ENCODE data around the gene KAZN.

The KAZN gene

GRCh38 chr1:15110867-15111230 is 512.4 kb downstream of the KAZN start:
- Mint-ChIP-seq H3K4me3 (no peak overlapping the region), H3K36me3 (ENCODE audit: insufficient read depth) (no peaks in the 10 kb centered on the region), H3K4me1 (ENCODE audit: low read depth in 2 of 2) (peaks cover 3 to 4% of the 10 kb centered on the region in 2 donors), H3K9me3 (no peaks in the 10 kb centered on the region), H3K27me3 (peaks cover 5 to 9% of the 10 kb centered on the region in 2 donors), H3K27ac (no peak overlapping the region)
- DNase-seq: no peak
- no peak for ATAC-seq (replicated peaks)

GRCh38 chr1:15113146-15113545 is 514.7 kb downstream of the KAZN start:
- H3K36me3 Mint-ChIP-seq (ENCODE audit: insufficient read depth): no peaks in the 10 kb centered on the region
- DNase-seq: no peak
- peaks cover 3 to 4% of the 10 kb centered on the region in 2 donors for H3K4me1 Mint-ChIP-seq (ENCODE audit: low read depth in 2 of 2)
- no peak overlapping the region for H3K4me3 Mint-ChIP-seq
- H3K27ac Mint-ChIP-seq: no peak overlapping the region
- no peak for ATAC-seq (replicated peaks)
- peaks cover 5 to 31% of the 10 kb centered on the region in 2 donors for H3K27me3 Mint-ChIP-seq
- no peaks in the 10 kb centered on the region for H3K9me3 Mint-ChIP-seq

GRCh38 chr1:15114884-15115283 is 516.4 kb downstream of the KAZN start:
- peaks cover 3 to 4% of the 10 kb centered on the region in 2 donors for H3K4me1 Mint-ChIP-seq (ENCODE audit: low read depth in 2 of 2)
- no peaks in the 10 kb centered on the region for H3K9me3 Mint-ChIP-seq
- H3K4me3 Mint-ChIP-seq: no peak overlapping the region
- H3K36me3 Mint-ChIP-seq (ENCODE audit: insufficient read depth): no peaks in the 10 kb centered on the region
- no peak for ATAC-seq (replicated peaks)
- H3K27me3 Mint-ChIP-seq: peaks cover 21 to 49% of the 10 kb centered on the region in 2 donors
- no peak overlapping the region for H3K27ac Mint-ChIP-seq
- DNase-seq: no peak

- peaks cover 3 to 4% of the 10 kb centered on the region in 2 donors for H3K4me1 Mint-ChIP-seq (ENCODE audit: low read depth in 2 of 2)
- H3K9me3 Mint-ChIP-seq: no peaks in the 10 kb centered on the region
- no peak overlapping the region for H3K4me3 Mint-ChIP-seq
- no peak for DNase-seq
- H3K27ac Mint-ChIP-seq: no peak overlapping the region
- peaks cover 21 to 57% of the 10 kb centered on the region in 2 donors for H3K27me3 Mint-ChIP-seq
- no peak for ATAC-seq (replicated peaks)
- no peaks in the 10 kb centered on the region for H3K36me3 Mint-ChIP-seq (ENCODE audit: insufficient read depth)
These were observed 517.3 kb downstream of the KAZN start for GRCh38 chr1:15115542-15116330.

- DNase-seq: no peak
- Mint-ChIP-seq H3K4me1 (ENCODE audit: low read depth in 2 of 2) (peaks cover 3% of the 10 kb centered on the region in 2 donors), H3K36me3 (ENCODE audit: insufficient read depth) (no peaks in the 10 kb centered on the region), H3K9me3 (no peaks in the 10 kb centered on the region), H3K27me3 (peaks cover 26 to 62% of the 10 kb centered on the region in 2 donors), H3K27ac (no peak overlapping the region), H3K4me3 (no peak overlapping the region)
- ATAC-seq (replicated peaks): no peak
These were observed 518.5 kb downstream of the KAZN start for GRCh38 chr1:15116966-15117365.

GRCh38 chr1:15117671-15118325 is 519.3 kb downstream of the KAZN start:
- Mint-ChIP-seq H3K27ac (no peak overlapping the region), H3K4me3 (no peak overlapping the region), H3K9me3 (no peaks in the 10 kb centered on the region), H3K4me1 (ENCODE audit: low read depth in 2 of 2) (no peaks in the 10 kb centered on the region), H3K27me3 (peaks cover 26 to 62% of the 10 kb centered on the region in 2 donors), H3K36me3 (ENCODE audit: insufficient read depth) (no peaks in the 10 kb centered on the region)
- ATAC-seq (replicated peaks): no peak
- no peak for DNase-seq

GRCh38 chr1:15118579-15118978 is 520.1 kb downstream of the KAZN start:
- H3K27ac Mint-ChIP-seq: no peak overlapping the region
- H3K9me3 Mint-ChIP-seq: no peaks in the 10 kb centered on the region
- no peaks in the 10 kb centered on the region for H3K4me1 Mint-ChIP-seq (ENCODE audit: low read depth in 2 of 2)
- no peak overlapping the region for H3K4me3 Mint-ChIP-seq
- peaks cover 26 to 62% of the 10 kb centered on the region in 2 donors for H3K27me3 Mint-ChIP-seq
- ATAC-seq (replicated peaks) (no peak), DNase-seq (no peak)
- no peaks in the 10 kb centered on the region for H3K36me3 Mint-ChIP-seq (ENCODE audit: insufficient read depth)

- H3K36me3 Mint-ChIP-seq (ENCODE audit: insufficient read depth): no peaks in the 10 kb centered on the region
- peaks cover 22 to 58% of the 10 kb centered on the region in 2 donors for H3K27me3 Mint-ChIP-seq
- no peak for DNase-seq
- no peak overlapping the region for H3K4me3 Mint-ChIP-seq
- H3K4me1 Mint-ChIP-seq (ENCODE audit: low read depth in 2 of 2): no peaks in the 10 kb centered on the region
- no peaks in the 10 kb centered on the region for H3K9me3 Mint-ChIP-seq
- ATAC-seq (replicated peaks): no peak
- no peak overlapping the region for H3K27ac Mint-ChIP-seq
These were observed 521.9 kb downstream of the KAZN start for GRCh38 chr1:15120251-15120945.

GRCh38 chr1:15122331-15122730 is 523.8 kb downstream of the KAZN start:
- no peak overlapping the region for H3K4me3 Mint-ChIP-seq

GRCh38 chr1:15123270-15123669 is 524.8 kb downstream of the KAZN start:
- no peaks in the 10 kb centered on the region for H3K9me3 Mint-ChIP-seq
- DNase-seq (no peak), ATAC-seq (replicated peaks) (no peak)
- H3K36me3 Mint-ChIP-seq (ENCODE audit: insufficient read depth): no peaks in the 10 kb centered on the region
- no peak overlapping the region for H3K4me3 Mint-ChIP-seq
- H3K4me1 Mint-ChIP-seq (ENCODE audit: low read depth in 2 of 2): no peaks in the 10 kb centered on the region
- peaks cover 20 to 29% of the 10 kb centered on the region in 2 donors for H3K27me3 Mint-ChIP-seq
- H3K27ac Mint-ChIP-seq: no peak overlapping the region

More at GRCh38 chr1:15122331-15122730, 523.8 kb downstream of the KAZN start:
- H3K27me3 Mint-ChIP-seq: peaks cover 22 to 39% of the 10 kb centered on the region in 2 donors
- H3K9me3 Mint-ChIP-seq: no peaks in the 10 kb centered on the region
- H3K36me3 Mint-ChIP-seq (ENCODE audit: insufficient read depth): no peaks in the 10 kb centered on the region
- no peak overlapping the region for H3K27ac Mint-ChIP-seq
- DNase-seq: no peak
- no peak for ATAC-seq (replicated peaks)
- H3K4me1 Mint-ChIP-seq (ENCODE audit: low read depth in 2 of 2): no peaks in the 10 kb centered on the region

GRCh38 chr1:15123925-15124324 is 525.4 kb downstream of the KAZN start:
- H3K9me3 Mint-ChIP-seq: no peaks in the 10 kb centered on the region
- no peak overlapping the region for H3K4me3 Mint-ChIP-seq
- no peaks in the 10 kb centered on the region for H3K4me1 Mint-ChIP-seq (ENCODE audit: low read depth in 2 of 2)
- H3K36me3 Mint-ChIP-seq (ENCODE audit: insufficient read depth): no peaks in the 10 kb centered on the region
- no peak for DNase-seq
- no peak overlapping the region for H3K27ac Mint-ChIP-seq
- H3K27me3 Mint-ChIP-seq: peaks cover 13 to 25% of the 10 kb centered on the region in 2 donors
- no peak for ATAC-seq (replicated peaks)

- peaks cover 7 to 25% of the 10 kb centered on the region in 2 donors for H3K27me3 Mint-ChIP-seq
- H3K9me3 Mint-ChIP-seq: no peaks in the 10 kb centered on the region
- no peaks in the 10 kb centered on the region for H3K4me1 Mint-ChIP-seq (ENCODE audit: low read depth in 2 of 2)
- H3K4me3 Mint-ChIP-seq: no peak overlapping the region
- ATAC-seq (replicated peaks) (no peak), DNase-seq (no peak)
- H3K36me3 Mint-ChIP-seq (ENCODE audit: insufficient read depth): no peaks in the 10 kb centered on the region
- no peak overlapping the region for H3K27ac Mint-ChIP-seq
These were observed 526.0 kb downstream of the KAZN start for GRCh38 chr1:15124362-15125100.

GRCh38 chr1:15125101-15125745 is 526.7 kb downstream of the KAZN start:
- no peak for DNase-seq
- H3K4me1 Mint-ChIP-seq (ENCODE audit: low read depth in 2 of 2): no peaks in the 10 kb centered on the region
- H3K27me3 Mint-ChIP-seq: peaks cover 6 to 22% of the 10 kb centered on the region in 2 donors

More at GRCh38 chr1:15125101-15125745, 526.7 kb downstream of the KAZN start:
- ATAC-seq (replicated peaks): no peak
- no peaks in the 10 kb centered on the region for H3K36me3 Mint-ChIP-seq (ENCODE audit: insufficient read depth)
- H3K9me3 Mint-ChIP-seq: no peaks in the 10 kb centered on the region
- no peak overlapping the region for H3K4me3 Mint-ChIP-seq
- H3K27ac Mint-ChIP-seq: no peak overlapping the region

All from effector memory CD8-positive, alpha-beta T cell (primary cell).